Activated CD8-positive, alpha-beta memory T cell treated with anti-CD3 and anti-CD28 coated beads, Interleukin-2, amount 10 ng/mL, durations not matched to agents 7 days and 5 days (primary cell): ENCODE measurements around the gene ZNF236. TPM values are rescaled to one million over a fixed set of nuclear protein-coding genes. Genes with fewer than 3 reads are reported as not detected.
"Not testable (repeated sequence)": the region's sequence is repeated elsewhere in the genome, so short reads cannot be mapped to it uniquely, and the experiment has no call there.

Source experiments
- ATAC-seq: fragments of 150-1000 bp; cut with Tn5 transposase; one replicate; pipeline ENCODE4 v1.10.0; 2021; ENCODE audit warnings: moderate library complexity
- CTCF ChIA-PET: fragments of 350-600 bp; sonication (Branson Sonifier 250); formaldehyde crosslinking; loops from one replicate; lab custom pipeline; 2021; ENCODE audit warnings: antibody characterized with exemption; lab: Charles Lee
- DNase-seq: peaks from one replicate; pipeline ENCODE4 v3.0.0-alpha.2; 2020
- H3K27ac Mint-ChIP-seq: one replicate; pipeline ENCODE4 v1.8.0; 2021; ENCODE audit warnings: mild to moderate bottlenecking, mixed read lengths
- H3K27me3 Mint-ChIP-seq: one replicate; pipeline ENCODE4 v1.8.0; 2021; ENCODE audit warnings: mixed read lengths
- H3K36me3 Mint-ChIP-seq: one replicate; pipeline ENCODE4 v1.8.0; 2021; ENCODE audit warnings: mild to moderate bottlenecking, mixed read lengths
- H3K4me1 Mint-ChIP-seq: one replicate; pipeline ENCODE4 v1.8.0; 2021; ENCODE audit warnings: mixed read lengths
- H3K4me3 Mint-ChIP-seq: one replicate; pipeline ENCODE4 v1.8.0; 2021; ENCODE audit warnings: mild to moderate bottlenecking, moderate library complexity, mixed read lengths
- H3K9me3 Mint-ChIP-seq: one replicate; pipeline ENCODE4 v1.8.0; 2022; ENCODE audit warnings: low read depth, mixed read lengths
- total RNA-seq, 2 experiments: library from RNA; stranded (reverse); gene quantifications; one replicate each; pipeline ENCODE4 v1.2.3, GENCODE V29; 2021

Gene ZNF236
- total RNA-seq, 2 experiments from 2014 or later: 16.8 to 22.9 TPM

DNA sequence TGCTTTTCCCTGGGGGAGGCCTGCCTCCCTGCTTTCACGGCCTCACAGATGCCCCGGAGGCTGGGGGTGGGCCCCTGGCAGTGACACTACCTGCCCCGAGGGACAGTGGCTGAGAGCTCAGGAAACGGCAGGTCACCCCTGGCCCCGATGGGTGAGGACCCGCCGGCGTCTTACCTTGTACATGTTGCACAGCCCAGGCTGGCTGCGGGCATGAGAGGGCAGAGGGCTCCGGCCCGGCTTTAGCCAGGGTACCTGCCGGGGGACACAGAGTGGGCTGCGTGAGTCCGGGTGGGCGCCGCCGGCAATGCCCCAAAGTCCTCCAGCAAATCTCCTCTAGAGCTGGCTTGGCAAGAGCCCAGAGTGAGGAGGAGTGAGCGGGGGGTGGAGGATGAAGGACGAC lies 187.3 kb downstream of the ZNF236 start:
- ATAC-seq: no peak
- H3K36me3 Mint-ChIP-seq: peaks cover 10% of the 10 kb centered on the region
- no peak overlapping the region for H3K4me3 Mint-ChIP-seq
- peaks cover 17% of the 10 kb centered on the region for H3K4me1 Mint-ChIP-seq
- DNase-seq: no peak
- no peaks in the 10 kb centered on the region for H3K9me3 Mint-ChIP-seq
- no peaks in the 10 kb centered on the region for H3K27me3 Mint-ChIP-seq
- peak overlapping the region; percentile 31 for H3K27ac Mint-ChIP-seq
- CTCF ChIA-PET: interaction anchor here (1.7 kb wide), 1 partner anchor 9 kb away, joined by 9 read pairs; no protein-coding TSS in a partner anchor

GRCh38 chr18:77012120-77012519 lies 189.8 kb downstream of the ZNF236 start:
- Mint-ChIP-seq H3K4me1 (peaks cover 2% of the 10 kb centered on the region), H3K27me3 (no peaks in the 10 kb centered on the region), H3K27ac (no peak overlapping the region), H3K9me3 (no peaks in the 10 kb centered on the region), H3K36me3 (peaks cover 28% of the 10 kb centered on the region), H3K4me3 (no peak overlapping the region)
- DNase-seq (no peak), ATAC-seq (no peak)
- CTCF ChIA-PET: interaction anchor here (1.1 kb wide), 1 partner anchor 12 kb away, joined by 8 read pairs; no protein-coding TSS in a partner anchor

DNA sequence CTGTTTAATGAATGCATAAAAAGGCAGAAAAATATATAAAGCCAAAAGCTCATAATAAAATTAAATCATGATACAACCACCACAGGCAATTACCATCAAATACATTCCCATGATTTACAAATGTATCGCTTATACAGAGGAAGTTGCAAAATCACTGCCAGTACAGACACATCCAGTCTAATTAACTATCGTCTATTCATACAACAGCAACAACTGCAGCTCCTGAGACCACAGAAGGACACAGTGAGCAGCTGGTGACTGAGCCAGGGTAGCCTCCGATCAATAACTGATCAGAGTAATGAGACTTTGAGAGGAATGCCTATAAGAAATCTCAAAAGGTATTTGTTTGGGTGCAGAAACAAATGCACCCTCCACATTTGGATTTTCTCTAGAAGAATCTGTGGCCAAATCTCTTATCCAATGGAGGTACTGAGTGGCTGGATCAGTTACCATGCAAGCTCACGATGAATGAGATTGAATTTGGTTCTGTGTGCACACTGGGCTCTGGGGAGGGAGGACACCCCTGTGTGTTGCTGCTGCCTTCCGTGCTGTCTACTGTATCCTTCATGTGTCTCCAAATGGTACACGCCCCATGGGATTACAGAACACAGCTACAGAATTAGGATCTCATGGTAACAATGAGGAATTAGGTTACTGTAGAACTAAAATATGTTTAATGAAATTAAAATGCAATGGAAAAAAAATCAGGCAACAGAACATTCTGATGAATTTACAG lies 190.6 kb downstream of the ZNF236 start:
- H3K27me3 Mint-ChIP-seq: no peaks in the 10 kb centered on the region
- H3K27ac Mint-ChIP-seq: no peak overlapping the region
- DNase-seq (no peak), ATAC-seq (no peak)
- H3K9me3 Mint-ChIP-seq: no peaks in the 10 kb centered on the region
- peaks cover 2% of the 10 kb centered on the region for H3K4me1 Mint-ChIP-seq
- no peak overlapping the region for H3K4me3 Mint-ChIP-seq
- CTCF ChIA-PET: interaction anchor here (0.9 to 1.1 kb wide), 3 partner anchors 8 to 191 kb away, joined by 3 to 8 read pairs (median 4); no protein-coding TSS in a partner anchor
- peaks cover 30% of the 10 kb centered on the region for H3K36me3 Mint-ChIP-seq

GRCh38 chr18:77013811-77014521 lies 191.6 kb downstream of the ZNF236 start:
- Mint-ChIP-seq H3K27me3 (no peaks in the 10 kb centered on the region), H3K36me3 (peaks cover 40% of the 10 kb centered on the region), H3K4me3 (no peak overlapping the region), H3K27ac (no peak overlapping the region), H3K9me3 (no peaks in the 10 kb centered on the region), H3K4me1 (peaks cover 2% of the 10 kb centered on the region)
- CTCF ChIA-PET: interaction anchor here (1.0 to 1.4 kb wide), 3 partner anchors 13 to 211 kb away, joined by 3 to 5 read pairs (median 4); no protein-coding TSS in a partner anchor
- no peak for ATAC-seq
- DNase-seq: no peak

GRCh38 chr18:77014538-77014937 lies 192.2 kb downstream of the ZNF236 start:
- Mint-ChIP-seq H3K4me3 (no peak overlapping the region), H3K36me3 (peaks cover 44% of the 10 kb centered on the region), H3K27ac (no peak overlapping the region), H3K4me1 (peaks cover 2% of the 10 kb centered on the region), H3K27me3 (no peaks in the 10 kb centered on the region), H3K9me3 (no peaks in the 10 kb centered on the region)
- CTCF ChIA-PET: interaction anchor here (1.0 to 1.4 kb wide), 3 partner anchors 14 to 212 kb away, joined by 3 to 5 read pairs (median 4); no protein-coding TSS in a partner anchor
- ATAC-seq (no peak), DNase-seq (no peak)

- Mint-ChIP-seq H3K27me3 (no peaks in the 10 kb centered on the region), H3K4me3 (no peak overlapping the region), H3K4me1 (peaks cover 2% of the 10 kb centered on the region), H3K9me3 (no peaks in the 10 kb centered on the region), H3K27ac (peak overlapping the region; percentile 17), H3K36me3 (peaks cover 45% of the 10 kb centered on the region)
- ATAC-seq: no peak
- no peak for DNase-seq
- CTCF ChIA-PET: interaction anchor here (1.4 kb wide), 1 partner anchor 213 kb away, joined by 5 read pairs; no protein-coding TSS in a partner anchor
Measured at GRCh38 chr18:77015169-77015568, 192.8 kb downstream of the ZNF236 start.

GRCh38 chr18:77015771-77016710 lies 193.7 kb downstream of the ZNF236 start:
- H3K27ac Mint-ChIP-seq: no peak overlapping the region
- CTCF ChIA-PET: interaction anchor here (0.7 kb wide), 2 partner anchors 15 to 33 kb away, joined by 3 read pairs; no protein-coding TSS in a partner anchor
- DNase-seq: no peak
- H3K4me1 Mint-ChIP-seq: peaks cover 4% of the 10 kb centered on the region
- no peaks in the 10 kb centered on the region for H3K27me3 Mint-ChIP-seq
- no peak for ATAC-seq
- peaks cover 43% of the 10 kb centered on the region for H3K36me3 Mint-ChIP-seq
- H3K9me3 Mint-ChIP-seq: no peaks in the 10 kb centered on the region
- no peak overlapping the region for H3K4me3 Mint-ChIP-seq

DNA sequence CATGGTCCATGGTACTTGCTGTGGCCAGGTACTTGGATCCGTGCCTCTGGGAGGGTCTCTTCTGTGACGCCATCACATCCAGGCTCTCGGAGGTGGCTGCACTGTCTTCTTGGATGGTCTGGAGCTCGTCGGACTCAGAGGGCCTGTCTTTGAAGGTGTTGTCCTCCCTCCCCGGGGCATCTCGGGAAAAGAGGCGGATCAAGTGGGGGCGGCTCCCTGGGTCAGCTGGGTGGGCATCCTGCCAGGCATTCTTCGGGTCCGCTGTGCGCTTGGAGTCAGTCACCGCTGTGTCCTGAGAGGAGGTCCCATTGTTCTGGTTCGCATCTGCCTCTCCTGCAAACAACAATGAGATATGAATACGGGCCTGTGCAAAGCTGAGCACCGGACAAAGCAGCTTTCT lies 194.6 kb downstream of the ZNF236 start:
- no peak overlapping the region for H3K27ac Mint-ChIP-seq
- no peak overlapping the region for H3K4me3 Mint-ChIP-seq
- no peak for ATAC-seq
- H3K36me3 Mint-ChIP-seq: peaks cover 48% of the 10 kb centered on the region
- CTCF ChIA-PET: no interaction called here
- no peaks in the 10 kb centered on the region for H3K27me3 Mint-ChIP-seq
- peaks cover 4% of the 10 kb centered on the region for H3K4me1 Mint-ChIP-seq
- no peaks in the 10 kb centered on the region for H3K9me3 Mint-ChIP-seq
- DNase-seq: no peak

DNA sequence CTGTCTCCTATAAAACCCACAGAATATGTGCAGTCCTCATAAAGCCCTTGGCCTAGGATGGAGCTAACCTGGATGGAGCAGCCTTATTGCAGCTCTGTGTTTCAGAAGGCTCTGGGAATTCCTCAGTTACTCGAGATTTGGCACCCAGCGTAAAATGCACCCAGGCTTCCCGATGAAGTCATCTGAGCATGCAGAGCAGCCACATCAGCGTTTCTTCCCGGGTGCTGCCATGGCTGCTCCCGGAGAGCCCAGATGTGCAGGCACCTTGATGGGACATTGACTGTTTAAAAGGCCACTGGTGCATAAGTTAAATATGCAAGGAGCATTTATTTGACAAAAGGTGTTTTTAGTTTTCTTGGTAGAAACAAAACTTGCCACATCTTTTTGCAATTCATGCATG lies 195.0 kb downstream of the ZNF236 start:
- no peak overlapping the region for H3K27ac Mint-ChIP-seq
- CTCF ChIA-PET: no interaction called here

GRCh38 chr18:77018650-77019049 lies 196.3 kb downstream of the ZNF236 start:
- H3K9me3 Mint-ChIP-seq, H3K4me3 Mint-ChIP-seq, DNase-seq, H3K27me3 Mint-ChIP-seq, ATAC-seq, H3K4me1 Mint-ChIP-seq, H3K27ac Mint-ChIP-seq, CTCF ChIA-PET: not testable (repeated sequence)
- H3K36me3 Mint-ChIP-seq: peaks cover 47% of the 10 kb centered on the region

More for the DNA sequence above, 195.0 kb downstream of the ZNF236 start:
- no peak for ATAC-seq
- peaks cover 4% of the 10 kb centered on the region for H3K4me1 Mint-ChIP-seq
- no peak for DNase-seq
- peaks cover 49% of the 10 kb centered on the region for H3K36me3 Mint-ChIP-seq
- no peaks in the 10 kb centered on the region for H3K27me3 Mint-ChIP-seq
- no peak overlapping the region for H3K4me3 Mint-ChIP-seq
- H3K9me3 Mint-ChIP-seq: no peaks in the 10 kb centered on the region

GRCh38 chr18:77019641-77020040 lies 197.3 kb downstream of the ZNF236 start:
- CTCF ChIA-PET: interaction anchor here (1.3 kb wide), 1 partner anchor 19 kb away, joined by 3 read pairs; no protein-coding TSS in a partner anchor
- ATAC-seq (no peak), DNase-seq (no peak)
- Mint-ChIP-seq H3K27ac (no peak overlapping the region), H3K27me3 (no peaks in the 10 kb centered on the region), H3K4me3 (no peak overlapping the region), H3K36me3 (peaks cover 49% of the 10 kb centered on the region), H3K9me3 (no peaks in the 10 kb centered on the region), H3K4me1 (peaks cover 4% of the 10 kb centered on the region)
